Measurements from ENCODE around the gene ADCY3.
A peak's percentile ranks its signal among the peaks of the same experiment; 100 is the strongest.

ADCY3 gene

DNA sequence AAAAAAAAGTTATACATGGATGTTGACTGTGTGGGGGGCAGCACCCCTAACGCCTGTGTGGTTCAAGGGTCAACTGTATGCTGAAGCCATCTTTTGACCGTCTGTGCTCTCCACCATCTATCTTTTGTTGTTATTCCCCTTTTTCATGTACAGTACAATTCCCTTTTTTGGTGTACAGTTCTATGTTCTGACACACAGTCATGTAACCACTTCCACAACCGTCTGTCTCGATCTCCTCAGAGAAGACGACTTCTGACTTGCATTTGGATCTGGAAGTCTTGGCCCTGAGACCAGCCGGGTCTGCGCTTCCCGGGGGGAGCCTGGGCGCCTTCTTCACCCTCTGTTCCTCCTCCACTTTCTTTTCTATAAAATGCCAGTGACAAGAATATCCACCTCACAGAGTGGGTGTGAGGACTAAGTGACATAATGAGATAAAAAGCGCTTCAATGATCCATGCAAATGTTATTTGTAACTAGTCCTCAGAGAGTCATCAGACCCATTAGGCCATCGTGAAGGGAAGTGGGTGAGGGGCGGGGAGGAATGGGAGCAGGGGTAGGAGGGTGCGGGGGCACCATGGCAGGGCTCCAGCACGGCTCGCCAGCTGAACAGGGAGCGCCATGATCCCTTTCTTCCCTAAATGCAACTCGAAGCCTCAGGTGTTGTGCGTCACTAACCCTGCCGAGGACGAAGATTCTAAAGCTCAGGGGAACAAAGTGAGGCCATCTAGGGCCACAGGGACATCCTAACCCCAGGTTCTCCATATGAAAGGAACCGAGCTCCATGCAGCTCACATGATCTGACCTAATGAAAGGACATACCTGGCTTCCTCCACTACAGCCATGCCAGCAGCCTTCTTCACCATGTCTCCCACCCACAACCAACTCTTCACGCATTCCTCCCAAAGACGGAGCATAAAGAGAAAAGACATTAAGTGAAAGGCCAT lies 16.6 kb downstream of the ADCY3 start:
- no peak for DNase-seq
- Mint-ChIP-seq H3K27me3 (no peaks in the 10 kb centered on the region), H3K36me3 (ENCODE audit: low read depth) (peaks cover 49% of the 10 kb centered on the region), H3K9me3 (no peaks in the 10 kb centered on the region), H3K4me3 (no peak overlapping the region), H3K4me1 (peaks cover 3% of the 10 kb centered on the region), H3K27ac (no peak overlapping the region)
- ATAC-seq: no peak

GRCh38 chr2:24899361-24899910 lies 20.6 kb downstream of the ADCY3 start:
- H3K36me3 Mint-ChIP-seq (ENCODE audit: low read depth): peaks cover 69% of the 10 kb centered on the region
- no peak overlapping the region for H3K27ac Mint-ChIP-seq
- H3K27me3 Mint-ChIP-seq: no peaks in the 10 kb centered on the region
- peaks cover 25% of the 10 kb centered on the region for H3K9me3 Mint-ChIP-seq
- ATAC-seq (no peak), DNase-seq (no peak)
- H3K4me1 Mint-ChIP-seq: no peaks in the 10 kb centered on the region
- H3K4me3 Mint-ChIP-seq: no peak overlapping the region

DNA sequence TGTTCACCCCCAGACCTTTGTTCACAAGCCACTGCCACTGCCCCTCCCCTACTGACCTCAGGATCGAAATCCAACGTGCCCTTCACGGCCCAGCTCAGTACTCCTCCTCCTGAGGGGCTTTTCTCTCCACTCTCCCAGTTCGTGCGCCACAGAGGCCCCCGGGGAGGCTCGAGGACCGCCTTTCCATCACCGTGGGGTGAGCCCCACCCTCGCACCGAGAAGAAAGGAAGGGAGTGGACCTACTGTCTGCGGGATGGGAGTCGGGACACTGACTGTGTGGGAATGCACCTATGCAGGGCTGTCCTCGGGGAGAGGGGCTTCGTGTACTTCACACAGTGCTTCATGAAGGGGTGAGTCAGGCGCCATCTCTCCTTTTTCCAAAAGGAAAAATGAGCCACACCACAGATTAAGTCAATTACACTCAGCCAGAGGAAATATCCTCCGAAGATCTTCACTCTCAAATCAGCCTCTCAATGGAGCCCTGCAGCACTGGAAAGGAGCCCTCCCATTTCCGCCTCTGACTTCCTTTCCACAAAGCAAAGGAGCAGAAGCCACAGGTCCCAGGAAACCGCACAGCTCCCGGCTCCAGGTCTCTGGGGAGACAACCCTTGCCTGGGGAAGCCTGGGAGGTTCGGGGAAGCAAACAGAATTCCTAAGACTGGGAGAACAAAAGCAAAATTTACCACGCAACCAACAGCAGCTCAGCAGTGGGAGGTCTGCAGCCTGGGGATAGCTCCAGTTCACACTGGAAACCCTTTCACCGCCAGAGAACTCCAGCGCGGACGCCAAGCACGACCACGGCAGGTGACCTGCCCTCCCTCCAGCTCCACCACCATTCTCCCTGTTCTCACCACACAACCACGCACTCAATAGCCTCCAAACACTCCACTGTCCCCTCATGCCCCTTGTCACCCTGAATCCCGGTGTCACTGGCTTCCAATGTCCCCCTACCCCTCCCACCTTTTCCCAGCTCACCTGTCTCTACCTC lies 21.6 kb downstream of the ADCY3 start:
- Mint-ChIP-seq H3K27ac (no peak overlapping the region), H3K4me3 (no peak overlapping the region), H3K27me3 (no peaks in the 10 kb centered on the region), H3K4me1 (no peaks in the 10 kb centered on the region), H3K9me3 (peaks cover 31% of the 10 kb centered on the region), H3K36me3 (ENCODE audit: low read depth) (peaks cover 69% of the 10 kb centered on the region)
- DNase-seq: no peak
- no peak for ATAC-seq

DNA sequence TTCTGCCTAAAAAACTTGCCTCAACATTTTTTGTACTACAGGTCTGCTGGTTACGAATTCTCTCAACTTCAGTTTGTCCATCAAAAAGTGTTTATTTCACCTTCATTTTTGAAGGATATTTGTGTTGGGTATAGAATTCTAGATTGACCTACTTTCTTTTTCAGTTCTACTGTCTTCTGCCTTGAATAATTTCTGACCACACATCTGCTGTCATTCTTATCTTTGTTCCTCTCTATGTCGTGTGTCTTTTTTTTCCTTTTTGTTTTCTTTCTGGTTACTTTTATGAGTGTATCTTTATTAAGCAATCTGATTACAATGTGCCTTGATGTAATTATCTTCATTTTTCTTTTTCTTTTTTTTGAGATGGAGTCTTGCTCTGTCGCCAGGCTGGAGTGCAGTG lies 25.3 kb downstream of the ADCY3 start:
- H3K9me3 Mint-ChIP-seq: peaks cover 31% of the 10 kb centered on the region
- ATAC-seq (no peak), DNase-seq (no peak)
- no peak overlapping the region for H3K27ac Mint-ChIP-seq
- H3K36me3 Mint-ChIP-seq (ENCODE audit: low read depth): peaks cover 53% of the 10 kb centered on the region
- H3K4me1 Mint-ChIP-seq: no peaks in the 10 kb centered on the region
- H3K4me3 Mint-ChIP-seq: no peak overlapping the region
- no peaks in the 10 kb centered on the region for H3K27me3 Mint-ChIP-seq

GRCh38 chr2:24893934-24894333 lies 26.1 kb downstream of the ADCY3 start:
- no peak overlapping the region for H3K4me3 Mint-ChIP-seq
- H3K27ac Mint-ChIP-seq: no peak overlapping the region
- peaks cover 49% of the 10 kb centered on the region for H3K36me3 Mint-ChIP-seq (ENCODE audit: low read depth)
- no peaks in the 10 kb centered on the region for H3K4me1 Mint-ChIP-seq
- H3K9me3 Mint-ChIP-seq: peaks cover 31% of the 10 kb centered on the region
- ATAC-seq (no peak), DNase-seq (no peak)
- H3K27me3 Mint-ChIP-seq: no peaks in the 10 kb centered on the region

GRCh38 chr2:24892928-24893327 lies 27.1 kb downstream of the ADCY3 start:
- DNase-seq (no peak), ATAC-seq (no peak)
- peaks cover 45% of the 10 kb centered on the region for H3K36me3 Mint-ChIP-seq (ENCODE audit: low read depth)
- H3K4me3 Mint-ChIP-seq: no peak overlapping the region
- H3K27me3 Mint-ChIP-seq: no peaks in the 10 kb centered on the region
- H3K27ac Mint-ChIP-seq: no peak overlapping the region
- peaks cover 31% of the 10 kb centered on the region for H3K9me3 Mint-ChIP-seq
- H3K4me1 Mint-ChIP-seq: no peaks in the 10 kb centered on the region

DNA sequence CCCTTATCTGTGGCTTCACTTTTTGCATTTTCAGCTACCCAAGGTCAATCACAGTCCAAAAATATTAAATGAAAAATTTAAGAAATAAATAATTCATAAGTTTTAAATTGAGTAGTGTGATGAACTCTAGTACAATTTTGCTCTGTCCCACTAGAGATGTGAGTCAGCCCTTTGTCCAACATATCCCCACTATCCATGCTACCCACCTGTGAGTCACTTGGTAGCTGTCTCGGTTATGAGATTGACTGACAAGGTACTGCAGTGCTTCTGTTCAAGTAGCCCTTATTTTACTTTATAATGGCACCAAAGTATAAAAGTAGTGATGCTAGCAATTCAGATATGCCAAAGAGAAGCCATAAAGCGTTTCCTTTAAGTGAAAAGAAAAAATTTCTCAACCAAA lies 28.8 kb downstream of the ADCY3 start:
- Mint-ChIP-seq H3K9me3 (peaks cover 22% of the 10 kb centered on the region), H3K4me1 (peaks cover 4% of the 10 kb centered on the region), H3K36me3 (ENCODE audit: low read depth) (peaks cover 31% of the 10 kb centered on the region), H3K27me3 (no peaks in the 10 kb centered on the region), H3K4me3 (no peak overlapping the region), H3K27ac (no peak overlapping the region)
- DNase-seq (no peak), ATAC-seq (no peak)

GRCh38 chr2:24889221-24889620 lies 30.8 kb downstream of the ADCY3 start:
- DNase-seq: no peak
- no peak for ATAC-seq

DNA sequence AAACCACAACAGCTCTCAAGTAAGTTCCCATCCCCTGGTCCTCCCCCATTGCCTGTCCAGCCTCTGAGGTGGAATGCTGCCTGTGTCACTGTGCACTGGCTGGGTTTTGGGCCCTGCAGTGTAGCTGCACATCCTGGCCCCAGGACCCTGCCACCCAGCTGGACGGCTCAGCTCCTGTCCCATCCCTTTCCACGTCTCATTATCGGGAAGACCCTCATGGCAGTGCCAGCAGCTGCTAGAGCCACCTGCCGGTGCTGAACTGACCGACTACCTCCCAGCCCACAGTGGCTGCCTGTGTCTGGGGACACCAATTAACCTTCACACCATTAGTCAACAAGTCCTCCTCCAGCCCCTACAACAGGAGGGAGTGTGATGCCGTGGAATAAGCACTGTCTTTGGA lies 31.9 kb downstream of the ADCY3 start:
- no peak overlapping the region for H3K27ac Mint-ChIP-seq
- peaks cover 6% of the 10 kb centered on the region for H3K4me1 Mint-ChIP-seq
- H3K27me3 Mint-ChIP-seq: no peaks in the 10 kb centered on the region
- H3K9me3 Mint-ChIP-seq: no peaks in the 10 kb centered on the region
- ATAC-seq: no peak
- DNase-seq: no peak
- H3K4me3 Mint-ChIP-seq: no peak overlapping the region
- H3K36me3 Mint-ChIP-seq (ENCODE audit: low read depth): peaks cover 12% of the 10 kb centered on the region

More at GRCh38 chr2:24889221-24889620, 30.8 kb downstream of the ADCY3 start:
- no peak overlapping the region for H3K4me3 Mint-ChIP-seq
- H3K27ac Mint-ChIP-seq: no peak overlapping the region
- H3K36me3 Mint-ChIP-seq (ENCODE audit: low read depth): peaks cover 15% of the 10 kb centered on the region
- H3K4me1 Mint-ChIP-seq: peaks cover 6% of the 10 kb centered on the region
- no peaks in the 10 kb centered on the region for H3K27me3 Mint-ChIP-seq
- peaks cover 4% of the 10 kb centered on the region for H3K9me3 Mint-ChIP-seq

GRCh38 chr2:24887307-24887874 lies 32.6 kb downstream of the ADCY3 start:
- Mint-ChIP-seq H3K27me3 (no peaks in the 10 kb centered on the region), H3K36me3 (ENCODE audit: low read depth) (peaks cover 11% of the 10 kb centered on the region), H3K4me3 (no peak overlapping the region), H3K9me3 (no peaks in the 10 kb centered on the region), H3K4me1 (peaks cover 6% of the 10 kb centered on the region), H3K27ac (no peak overlapping the region)
- DNase-seq: no peak
- ATAC-seq: no peak

- Mint-ChIP-seq H3K27me3 (no peaks in the 10 kb centered on the region), H3K4me1 (peaks cover 9% of the 10 kb centered on the region), H3K27ac (no peak overlapping the region), H3K36me3 (ENCODE audit: low read depth) (peaks cover 11% of the 10 kb centered on the region), H3K9me3 (no peaks in the 10 kb centered on the region), H3K4me3 (peak overlapping the region; percentile 37)
- ATAC-seq: peak; percentile 31
- DNase-seq: no peak
These were observed 33.2 kb downstream of the ADCY3 start for GRCh38 chr2:24886691-24887304.

- H3K4me3 Mint-ChIP-seq: peak overlapping the region; percentile 37
- peaks cover 11% of the 10 kb centered on the region for H3K36me3 Mint-ChIP-seq (ENCODE audit: low read depth)
- no peak for ATAC-seq
These were observed 33.9 kb downstream of the ADCY3 start for GRCh38 chr2:24886126-24886501.

GRCh38 chr2:24885221-24886125 lies 34.6 kb downstream of the ADCY3 start:
- DNase-seq (no peak), ATAC-seq (no peak)
- H3K9me3 Mint-ChIP-seq: no peaks in the 10 kb centered on the region
- H3K4me3 Mint-ChIP-seq: no peak overlapping the region
- H3K27me3 Mint-ChIP-seq: no peaks in the 10 kb centered on the region
- peaks cover 10% of the 10 kb centered on the region for H3K4me1 Mint-ChIP-seq
- peaks cover 11% of the 10 kb centered on the region for H3K36me3 Mint-ChIP-seq (ENCODE audit: low read depth)
- H3K27ac Mint-ChIP-seq: no peak overlapping the region

More at GRCh38 chr2:24886126-24886501, 33.9 kb downstream of the ADCY3 start:
- Mint-ChIP-seq H3K27me3 (no peaks in the 10 kb centered on the region), H3K27ac (peak overlapping the region; percentile 60), H3K4me1 (peaks cover 10% of the 10 kb centered on the region), H3K9me3 (no peaks in the 10 kb centered on the region)
- DNase-seq: no peak
